Dermis blood vessel endothelial cell (primary cell): ENCODE measurements around the gene NQO1. TPM values are rescaled to one million over a fixed set of nuclear protein-coding genes. Genes with fewer than 3 reads are reported as not detected.
"Not testable (repeated sequence)": the region's sequence is repeated elsewhere in the genome, so short reads cannot be mapped to it uniquely, and the experiment has no call there.

Experiments used
- DNase-seq: peaks from one replicate; pipeline ENCODE4 v3.0.0; 2010
- total RNA-seq: library from RNA; depleted of rRNA; stranded (reverse); fragments of >200 nt; gene quantifications from 2 replicates; pipeline ENCODE4 v1.2.3, GENCODE V29; 2014

NQO1 gene
- total RNA-seq, 1 donor from 2014 or later: 427 TPM

GRCh38 chr16:69741951-69742904 is 15.9 kb upstream of the NQO1 start:
- DNase-seq: peak; percentile 80

GRCh38 chr16:69741519-69741918 is 15.2 kb upstream of the NQO1 start:
- no peak for DNase-seq

- no peak for DNase-seq
Measured at GRCh38 chr16:69732101-69732500, 5.7 kb upstream of the NQO1 start.

- not testable (repeated sequence) for DNase-seq
Measured at GRCh38 chr16:69731280-69731679, 4.9 kb upstream of the NQO1 start.

- not testable (repeated sequence) for DNase-seq
Measured at GRCh38 chr16:69729030-69729429, 2.7 kb upstream of the NQO1 start.

- no peak for DNase-seq
Measured at GRCh38 chr16:69727916-69728270, 1.5 kb upstream of the NQO1 start.

- DNase-seq: no peak
Measured at GRCh38 chr16:69725480-69726312, 664 bp downstream of the NQO1 start.

GRCh38 chr16:69724981-69725479 is 1.3 kb downstream of the NQO1 start:
- peak; percentile 49 for DNase-seq

- no peak for DNase-seq
Measured at GRCh38 chr16:69724414-69724873, 1.9 kb downstream of the NQO1 start.

GRCh38 chr16:69721441-69721957 is 4.9 kb downstream of the NQO1 start:
- DNase-seq: no peak

GRCh38 chr16:69720822-69721430 is 5.4 kb downstream of the NQO1 start:
- no peak for DNase-seq

GRCh38 chr16:69718111-69718764 is 8.1 kb downstream of the NQO1 start:
- no peak for DNase-seq

GRCh38 chr16:69717066-69717465 is 9.3 kb downstream of the NQO1 start:
- no peak for DNase-seq

- no peak for DNase-seq
Measured at GRCh38 chr16:69712914-69713581, 13.3 kb downstream of the NQO1 start.

- DNase-seq: no peak
Measured at GRCh38 chr16:69712277-69712676, 14.1 kb downstream of the NQO1 start.

- peak; percentile 31 for DNase-seq
Measured at GRCh38 chr16:69711115-69711740, 15.1 kb downstream of the NQO1 start.

GRCh38 chr16:69709456-69710084 is 16.8 kb downstream of the NQO1 start:
- peak; percentile 78 for DNase-seq

- no peak for DNase-seq
Measured at GRCh38 chr16:69707920-69708683, 18.3 kb downstream of the NQO1 start.

- no peak for DNase-seq
Measured at GRCh38 chr16:69706975-69707340, 19.4 kb downstream of the NQO1 start.
